Mucosa of rectum (tissue), 2 donors: ENCODE data around the gene DCDC2C.

Source experiments
- H3K27ac ChIP-seq, 2 donors: one replicate each; pipeline ENCODE4 v1.7.0; 2013; ENCODE audit warnings: inconsistent platforms in 2 of 2, low read depth in 2 of 2, low read length in 2 of 2
- H3K27me3 ChIP-seq, 2 donors: one replicate each; pipeline ENCODE4 v1.7.0; 2013; ENCODE audit warnings: low read length in 2 of 2; ENCODE audit not compliant: control insufficient read depth in 2 of 2, insufficient read depth in 2 of 2
- H3K36me3 ChIP-seq, 2 donors: one replicate each; pipeline ENCODE4 v1.7.0; 2013; ENCODE audit warnings: low read length in 2 of 2; ENCODE audit not compliant: control insufficient read depth in 2 of 2, insufficient read depth in 2 of 2
- H3K4me1 ChIP-seq, 2 donors: one replicate each; pipeline ENCODE4 v1.7.0; 2013; ENCODE audit warnings: low read length in 2 of 2, mild to moderate bottlenecking in 1 of 2; ENCODE audit not compliant: control insufficient read depth in 2 of 2, insufficient read depth in 2 of 2
- H3K4me3 ChIP-seq, 2 donors: one replicate each; pipeline ENCODE4 v1.7.0; 2013; ENCODE audit warnings: low read length in 2 of 2
- H3K9ac ChIP-seq, 2 donors: one replicate each; pipeline ENCODE4 v1.7.0; 2013; ENCODE audit warnings: low read length in 2 of 2, low read depth in 1 of 2, mild to moderate bottlenecking in 1 of 2
- H3K9me3 ChIP-seq, 2 donors: one replicate each; pipeline ENCODE4 v1.7.0; 2013; ENCODE audit warnings: low read length in 2 of 2; ENCODE audit not compliant: control insufficient read depth in 2 of 2
- donor health status: healthy.
- donor health status: Normal muscosa, but diverticular disease.

The DCDC2C gene

GRCh38 chr2:3741867-3742602, 38.7 kb downstream of the DCDC2C start:
- Histone ChIP-seq H3K36me3 (no peaks in the 10 kb centered on the region), H3K9ac (no peak overlapping the region), H3K4me3 (no peak overlapping the region), H3K4me1 (no peaks in the 10 kb centered on the region), H3K27me3 (no peaks in the 10 kb centered on the region), H3K9me3 (no peaks in the 10 kb centered on the region), H3K27ac (no peak overlapping the region)

- H3K27ac ChIP-seq, result no peak overlapping the region
- H3K36me3 ChIP-seq, result no peaks in the 10 kb centered on the region
- no peak overlapping the region for H3K9ac ChIP-seq
- H3K4me1 ChIP-seq, result no peaks in the 10 kb centered on the region
- no peak overlapping the region for H3K4me3 ChIP-seq
- H3K27me3 ChIP-seq, result no peaks in the 10 kb centered on the region
- H3K9me3 ChIP-seq, result no peaks in the 10 kb centered on the region
Observed at GRCh38 chr2:3742743-3743508, 39.6 kb downstream of the DCDC2C start.

- Histone ChIP-seq H3K4me1 (no peaks in the 10 kb centered on the region), H3K27ac (no peak overlapping the region), H3K9me3 (no peaks in the 10 kb centered on the region), H3K27me3 (no peaks in the 10 kb centered on the region), H3K4me3 (no peak overlapping the region), H3K9ac (no peak overlapping the region), H3K36me3 (no peaks in the 10 kb centered on the region)
Observed at GRCh38 chr2:3743951-3744555, 40.7 kb downstream of the DCDC2C start.

- H3K9ac ChIP-seq, result no peak overlapping the region
- no peak overlapping the region for H3K4me3 ChIP-seq
- H3K27ac ChIP-seq, result no peak overlapping the region
- H3K4me1 ChIP-seq, result no peaks in the 10 kb centered on the region
- no peaks in the 10 kb centered on the region for H3K36me3 ChIP-seq
- H3K9me3 ChIP-seq, result no peaks in the 10 kb centered on the region
- H3K27me3 ChIP-seq, result no peaks in the 10 kb centered on the region
Observed at GRCh38 chr2:3745920-3746319, 42.5 kb downstream of the DCDC2C start.

GRCh38 chr2:3747032-3747654, 43.8 kb downstream of the DCDC2C start:
- no peaks in the 10 kb centered on the region for H3K9me3 ChIP-seq
- H3K4me3 ChIP-seq, result no peak overlapping the region
- no peaks in the 10 kb centered on the region for H3K4me1 ChIP-seq
- no peaks in the 10 kb centered on the region for H3K36me3 ChIP-seq
- no peak overlapping the region for H3K9ac ChIP-seq
- no peak overlapping the region for H3K27ac ChIP-seq
- H3K27me3 ChIP-seq, result no peaks in the 10 kb centered on the region

- no peaks in the 10 kb centered on the region for H3K9me3 ChIP-seq
- H3K27me3 ChIP-seq, result no peaks in the 10 kb centered on the region
- H3K4me3 ChIP-seq, result no peak overlapping the region
- H3K4me1 ChIP-seq, result no peaks in the 10 kb centered on the region
- H3K27ac ChIP-seq, result no peak overlapping the region
- H3K36me3 ChIP-seq, result no peaks in the 10 kb centered on the region
- no peak overlapping the region for H3K9ac ChIP-seq
Observed at GRCh38 chr2:3747826-3748225, 44.5 kb downstream of the DCDC2C start.

- Histone ChIP-seq H3K9ac (no peak overlapping the region), H3K27me3 (no peaks in the 10 kb centered on the region), H3K4me1 (no peaks in the 10 kb centered on the region), H3K9me3 (no peaks in the 10 kb centered on the region), H3K27ac (no peak overlapping the region), H3K4me3 (no peak overlapping the region), H3K36me3 (no peaks in the 10 kb centered on the region)
Observed at GRCh38 chr2:3749201-3749600, 45.8 kb downstream of the DCDC2C start.

- H3K36me3 ChIP-seq, result no peaks in the 10 kb centered on the region
- no peak overlapping the region for H3K9ac ChIP-seq
- H3K27ac ChIP-seq, result no peak overlapping the region
Observed at GRCh38 chr2:3751251-3751650, 47.9 kb downstream of the DCDC2C start.

GRCh38 chr2:3751806-3752205, 48.4 kb downstream of the DCDC2C start:
- no peaks in the 10 kb centered on the region for H3K36me3 ChIP-seq
- H3K4me1 ChIP-seq, result no peaks in the 10 kb centered on the region
- H3K4me3 ChIP-seq, result no peak overlapping the region
- H3K27ac ChIP-seq, result no peak overlapping the region
- peaks cover 0 to 4% of the 10 kb centered on the region in 2 donors for H3K9me3 ChIP-seq
- H3K27me3 ChIP-seq, result no peaks in the 10 kb centered on the region
- no peak overlapping the region for H3K9ac ChIP-seq

More at GRCh38 chr2:3751251-3751650, 47.9 kb downstream of the DCDC2C start:
- peaks cover 0 to 4% of the 10 kb centered on the region in 2 donors for H3K9me3 ChIP-seq
- H3K4me3 ChIP-seq, result no peak overlapping the region
- no peaks in the 10 kb centered on the region for H3K4me1 ChIP-seq
- no peaks in the 10 kb centered on the region for H3K27me3 ChIP-seq

- H3K4me3 ChIP-seq, result no peak overlapping the region
- no peak overlapping the region for H3K9ac ChIP-seq
- H3K4me1 ChIP-seq, result no peaks in the 10 kb centered on the region
- no peak overlapping the region for H3K27ac ChIP-seq
- peaks cover 0 to 4% of the 10 kb centered on the region in 2 donors for H3K9me3 ChIP-seq
- H3K27me3 ChIP-seq, result no peaks in the 10 kb centered on the region
- H3K36me3 ChIP-seq, result no peaks in the 10 kb centered on the region
Observed at GRCh38 chr2:3752376-3752775, 49.0 kb downstream of the DCDC2C start.
